GM18520 (cell line): ENCODE results near the gene DIP2C.
"Not testable (repeated sequence)": the region's sequence is repeated elsewhere in the genome, so short reads cannot be mapped to it uniquely, and the experiment has no call there.

ENCODE experiments used
- ATAC-seq: cut with Tn5 transposase; IDR thresholded peaks from one replicate; pipeline ENCODE4 v1.9.1; 2021; ENCODE audit not compliant: unreplicated experiment

Gene DIP2C

GRCh38 chr10:697097-697875, 7.8 kb upstream of the DIP2C start:
- ATAC-seq: no peak

- ATAC-seq: no peak
Measured at GRCh38 chr10:695396-695795, 5.9 kb upstream of the DIP2C start.

GRCh38 chr10:693506-693905, 4.0 kb upstream of the DIP2C start:
- no peak for ATAC-seq

- no peak for ATAC-seq
Measured at GRCh38 chr10:692682-693351, 3.3 kb upstream of the DIP2C start.

GRCh38 chr10:691216-691615, 1.7 kb upstream of the DIP2C start:
- no peak for ATAC-seq

GRCh38 chr10:690372-691161, 1.1 kb upstream of the DIP2C start:
- no peak for ATAC-seq

- ATAC-seq: no peak
Measured at GRCh38 chr10:689121-689451, 382 bp downstream of the DIP2C start.

- ATAC-seq: no peak
Measured at GRCh38 chr10:688312-689120, 952 bp downstream of the DIP2C start.

GRCh38 chr10:687583-688311, 1.7 kb downstream of the DIP2C start:
- no peak for ATAC-seq

GRCh38 chr10:686155-686931, 3.1 kb downstream of the DIP2C start:
- ATAC-seq: no peak

- no peak for ATAC-seq
Measured at GRCh38 chr10:685613-686012, 3.9 kb downstream of the DIP2C start.

- ATAC-seq: no peak
Measured at GRCh38 chr10:683448-684071, 5.9 kb downstream of the DIP2C start.

- ATAC-seq: no peak
Measured at GRCh38 chr10:682931-683447, 6.5 kb downstream of the DIP2C start.

- ATAC-seq: no peak
Measured at GRCh38 chr10:681670-682318, 7.7 kb downstream of the DIP2C start.

- no peak for ATAC-seq
Measured at GRCh38 chr10:680745-681144, 8.7 kb downstream of the DIP2C start.

- ATAC-seq: no peak
Measured at GRCh38 chr10:680146-680545, 9.3 kb downstream of the DIP2C start.

- ATAC-seq: no peak
Measured at GRCh38 chr10:679556-679955, 9.9 kb downstream of the DIP2C start.

- ATAC-seq: not testable (repeated sequence)
Measured at GRCh38 chr10:678662-679005, 10.8 kb downstream of the DIP2C start.
